Eye (tissue), 1 donor: Measurements from ENCODE around the gene FGF11.
"Not testable (repeated sequence)": the region's sequence is repeated elsewhere in the genome, so short reads cannot be mapped to it uniquely, and the experiment has no call there.

Experiments used
- DNase-seq: peaks from one replicate; pipeline ENCODE4 v3.0.0-alpha.2; 2015

The FGF11 gene

DNA sequence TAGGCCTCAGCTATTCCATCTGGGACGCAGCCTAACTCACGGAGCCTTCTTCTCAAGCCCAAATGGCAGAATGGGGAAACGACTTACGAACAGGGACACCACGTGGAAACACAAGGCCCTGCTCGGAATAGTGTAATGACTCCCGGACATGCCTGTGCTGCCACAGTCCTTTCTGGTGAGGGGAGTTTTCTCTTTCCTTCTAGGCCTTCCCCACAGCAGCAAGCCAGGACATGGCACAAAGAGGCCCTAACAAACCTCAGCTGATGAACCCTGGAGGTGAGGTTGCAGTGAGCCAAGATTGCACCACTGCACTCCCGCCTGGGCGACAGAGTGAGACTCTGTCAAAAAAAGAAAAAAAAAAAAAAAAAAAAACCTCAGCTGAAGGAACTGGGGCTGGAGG is 24.8 kb downstream of the FGF11 start:
- DNase-seq: no peak

GRCh38 chr17:7465597-7466275 is 26.4 kb downstream of the FGF11 start:
- DNase-seq: no peak

DNA sequence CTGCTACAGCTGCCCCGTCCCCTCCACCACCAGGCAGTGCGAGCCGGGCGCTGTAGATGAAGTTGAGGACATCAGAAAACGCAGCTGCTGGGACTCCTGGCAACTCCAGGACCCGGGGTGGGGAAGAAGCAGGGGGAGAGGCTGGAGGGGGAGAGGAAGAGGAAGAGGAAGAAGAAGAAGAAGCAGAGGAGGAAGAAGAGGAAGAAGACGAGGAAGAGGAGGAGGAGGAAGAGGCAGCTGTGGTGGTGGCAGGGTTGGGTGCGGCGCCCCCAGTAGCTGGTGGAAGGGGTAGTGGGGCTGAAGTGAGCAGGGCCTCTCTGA is 27.0 kb downstream of the FGF11 start:
- DNase-seq: no peak

- DNase-seq: no peak
These were observed 27.5 kb downstream of the FGF11 start for GRCh38 chr17:7466639-7467341.

DNA sequence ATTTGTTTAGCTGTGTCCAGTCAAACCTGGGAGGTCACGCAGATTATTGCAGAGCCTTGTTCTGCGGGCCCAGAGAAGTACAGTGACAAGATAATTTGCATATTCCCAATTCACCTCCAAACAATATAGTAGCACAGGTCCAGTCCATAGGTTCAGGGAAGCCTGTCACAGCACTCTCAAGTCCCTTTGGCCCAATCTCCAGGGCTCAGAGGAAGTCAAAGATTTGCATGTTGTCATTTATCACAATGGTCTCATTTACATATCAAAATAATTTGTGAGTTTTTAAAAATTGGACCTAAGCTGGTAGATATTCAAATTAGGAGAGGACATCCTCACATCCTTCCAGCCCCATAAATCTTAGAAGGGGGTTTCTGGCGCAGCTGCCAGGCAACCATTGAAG is 28.2 kb downstream of the FGF11 start:
- DNase-seq: no peak

DNA sequence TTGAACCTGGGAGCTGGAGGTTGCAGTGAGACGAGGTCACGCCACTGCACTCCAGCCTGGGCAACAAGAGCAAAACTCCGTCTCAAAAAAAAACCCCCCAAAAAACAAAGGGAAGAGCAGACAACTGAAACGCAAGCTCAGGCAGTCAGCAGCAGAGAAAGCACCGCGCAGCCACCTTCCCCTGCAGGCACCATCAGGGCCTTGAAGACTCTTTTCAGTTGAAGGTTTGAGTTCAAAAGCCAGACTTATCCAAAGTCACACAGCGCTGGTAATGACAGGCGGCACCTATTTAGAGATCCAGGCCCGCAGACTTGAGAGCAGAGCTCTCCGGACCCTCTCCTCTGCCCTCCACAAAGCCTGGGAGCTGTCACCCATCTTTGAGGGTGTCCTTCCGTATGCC is 29.0 kb downstream of the FGF11 start:
- DNase-seq: no peak

GRCh38 chr17:7468804-7469389 is 29.6 kb downstream of the FGF11 start:
- no peak for DNase-seq

DNA sequence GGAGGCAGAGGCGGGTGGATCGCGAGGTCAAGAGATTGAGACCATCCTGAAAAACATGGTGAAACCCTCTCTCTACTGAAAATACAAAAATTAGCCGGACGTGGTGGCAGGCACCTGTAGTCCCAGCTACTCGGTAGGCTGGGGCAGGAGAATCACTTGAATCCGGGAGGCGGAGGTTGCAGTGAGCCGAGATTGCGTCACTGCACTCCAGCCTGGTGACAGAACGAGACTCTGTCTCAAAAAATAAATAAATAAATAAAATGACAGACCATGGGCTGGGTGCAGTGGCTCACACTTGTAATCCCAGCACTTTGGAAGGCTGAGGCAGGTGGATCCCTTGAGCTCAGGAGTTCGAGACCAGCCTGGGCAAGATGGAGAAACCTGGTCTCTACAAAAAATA is 30.5 kb downstream of the FGF11 start:
- not testable (repeated sequence) for DNase-seq

DNA sequence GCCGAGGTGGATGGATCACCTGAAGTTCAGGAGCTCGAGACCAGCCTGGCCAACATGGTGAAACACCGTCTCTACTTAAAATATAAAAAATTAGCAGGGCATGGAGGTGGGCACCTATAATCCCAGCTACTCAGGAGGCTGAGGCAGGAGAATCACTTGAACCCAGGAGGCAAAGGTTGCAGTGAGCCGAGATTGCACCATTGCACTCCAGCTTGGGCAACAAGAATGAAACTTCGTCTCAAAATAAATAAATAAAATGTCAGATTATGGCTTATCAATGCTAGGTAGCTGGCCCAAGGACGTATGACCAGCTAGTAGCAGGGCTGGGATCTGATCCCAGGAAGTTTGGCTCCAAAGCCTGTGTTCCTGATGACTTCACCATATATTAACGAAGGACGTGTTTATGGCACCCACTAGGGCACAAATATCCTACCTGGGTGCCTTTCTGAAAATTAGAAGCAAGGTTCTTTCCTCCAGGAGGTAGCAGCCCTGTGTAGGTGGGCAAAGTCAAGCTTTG is 31.2 kb downstream of the FGF11 start:
- DNase-seq: not testable (repeated sequence)

DNA sequence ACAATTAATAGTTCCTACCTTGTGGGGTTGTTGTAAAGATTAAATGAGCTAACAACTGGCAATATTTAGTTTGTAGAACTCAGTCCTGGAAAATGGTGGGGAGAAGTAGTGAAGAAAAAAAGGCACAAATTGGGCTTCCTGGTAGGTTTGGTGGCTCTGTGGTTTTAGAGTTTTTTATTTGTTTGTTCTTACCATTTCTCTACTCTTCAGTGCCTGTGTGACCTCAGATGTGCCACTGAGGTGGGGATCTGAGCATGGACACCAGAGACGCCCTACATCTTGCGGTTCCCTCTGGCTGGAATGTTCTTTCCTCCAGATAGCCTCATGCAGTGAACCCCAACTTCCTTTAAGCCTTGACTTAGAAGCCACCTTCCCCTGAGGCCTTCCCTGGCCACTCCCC is 32.4 kb downstream of the FGF11 start:
- DNase-seq: no peak

DNA sequence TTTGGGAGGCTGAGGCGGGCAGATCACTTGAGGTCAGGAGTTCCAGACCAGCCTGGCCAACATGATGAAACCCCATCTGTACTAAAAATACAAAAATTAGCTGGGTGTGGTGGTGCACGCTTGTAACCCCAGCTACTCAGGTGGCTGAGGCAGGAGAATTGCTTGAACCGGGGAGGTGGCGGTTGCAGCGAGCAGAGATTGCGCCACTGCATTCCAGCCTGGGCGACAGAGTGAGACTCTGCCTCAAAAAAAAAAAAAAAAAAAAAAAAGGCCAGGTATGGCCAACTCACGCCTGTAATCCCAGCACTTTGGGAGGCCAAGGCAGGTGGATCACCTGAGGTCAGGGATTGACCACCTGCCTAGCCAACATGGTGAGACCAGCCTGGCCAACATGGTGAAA is 35.5 kb downstream of the FGF11 start:
- DNase-seq: not testable (repeated sequence)

DNA sequence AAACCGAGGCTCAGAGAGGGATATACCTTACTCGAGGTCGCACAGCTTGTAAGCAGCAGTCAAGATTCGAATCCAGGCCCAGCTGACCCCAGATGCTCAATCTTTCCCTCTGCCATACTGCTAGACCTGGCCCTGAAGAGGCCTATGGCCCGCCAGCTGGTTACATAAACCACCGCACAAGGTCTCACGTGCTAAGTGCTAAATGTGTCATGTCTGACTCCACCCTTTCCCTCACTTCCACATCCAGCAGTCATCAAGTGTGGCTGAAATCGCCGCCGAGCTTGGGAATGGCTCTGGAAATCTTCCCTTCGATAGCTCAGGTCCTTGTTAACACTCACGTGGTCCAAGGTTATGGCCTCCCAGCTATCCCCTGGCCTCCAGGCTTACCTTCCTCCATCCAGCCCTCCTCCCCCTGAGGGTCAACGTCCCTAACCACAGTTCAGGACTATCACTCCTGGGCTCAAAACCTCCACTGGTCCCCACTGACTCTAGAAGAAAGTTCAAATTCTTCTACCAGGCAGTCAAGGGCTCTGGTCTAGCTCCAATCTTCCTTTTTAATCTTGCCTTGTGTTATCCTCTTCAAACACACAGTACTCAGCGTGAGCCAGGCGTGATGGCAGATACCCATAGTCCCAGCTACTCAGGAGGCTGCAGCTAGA is 36.6 kb downstream of the FGF11 start:
- no peak for DNase-seq

DNA sequence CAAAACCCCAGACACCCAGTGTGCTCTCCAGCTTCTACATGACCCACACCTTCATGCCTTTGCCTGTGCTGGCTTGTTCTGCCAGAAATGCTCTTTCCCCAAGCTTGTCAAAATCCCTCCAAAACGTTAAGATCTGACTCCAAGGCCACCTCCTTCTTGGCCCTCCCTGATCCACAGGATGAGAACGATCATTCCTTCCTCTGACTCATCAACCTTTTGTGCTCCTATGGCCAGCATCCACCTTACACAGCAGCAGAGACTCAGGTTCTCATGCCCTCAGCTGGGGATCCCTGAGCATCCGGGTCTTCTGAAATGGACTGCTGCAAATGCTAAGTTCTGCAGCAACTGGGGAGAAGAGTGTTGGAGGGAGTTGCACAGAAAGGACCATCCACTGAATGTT is 37.2 kb downstream of the FGF11 start:
- DNase-seq: no peak

GRCh38 chr17:7476951-7477350 is 37.6 kb downstream of the FGF11 start:
- no peak for DNase-seq

DNA sequence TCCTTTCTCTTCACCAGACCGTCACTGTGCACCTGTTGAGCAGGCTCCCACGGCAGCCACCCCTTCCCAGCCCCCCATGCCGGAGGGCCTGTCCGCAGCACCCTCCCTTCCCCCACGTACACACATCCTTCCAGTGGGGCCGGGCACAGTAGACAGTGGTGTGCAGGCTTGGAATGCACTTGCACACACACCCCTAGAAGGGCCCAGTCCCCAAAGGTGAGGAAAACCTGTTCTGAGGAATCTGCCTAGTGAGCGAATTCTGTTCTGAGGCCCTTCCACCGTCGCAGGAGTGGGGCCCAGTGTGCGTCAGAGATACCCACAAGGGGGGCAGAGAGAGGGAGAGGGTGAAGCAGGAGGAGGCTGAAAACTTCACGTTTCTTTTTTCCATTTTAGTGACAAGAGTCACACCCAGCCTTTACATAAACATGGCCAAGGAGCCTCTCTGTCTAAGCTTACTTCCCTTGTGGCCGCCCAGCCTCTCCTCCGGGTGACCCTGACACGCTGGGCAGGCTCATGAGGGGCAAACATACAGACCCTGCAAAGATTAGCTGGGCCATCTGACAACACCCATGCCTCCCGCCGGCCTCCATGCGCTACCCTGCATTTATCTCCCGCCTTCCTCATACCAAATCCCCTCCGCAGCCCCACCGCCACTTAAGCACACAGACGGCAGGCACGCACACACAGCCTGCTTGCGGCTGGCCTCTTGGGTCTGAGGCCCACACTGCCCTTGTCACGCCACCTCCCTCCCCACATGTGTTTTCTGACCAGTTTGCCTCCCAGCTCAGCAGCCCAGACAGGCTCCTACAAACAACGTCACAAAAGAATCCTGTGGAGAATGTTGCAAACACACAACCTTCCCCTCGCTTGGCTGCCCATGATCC is 38.3 kb downstream of the FGF11 start:
- DNase-seq: peak; percentile 87

- peak; percentile 81 for DNase-seq
These were observed 39.2 kb downstream of the FGF11 start for GRCh38 chr17:7478276-7479212.

DNA sequence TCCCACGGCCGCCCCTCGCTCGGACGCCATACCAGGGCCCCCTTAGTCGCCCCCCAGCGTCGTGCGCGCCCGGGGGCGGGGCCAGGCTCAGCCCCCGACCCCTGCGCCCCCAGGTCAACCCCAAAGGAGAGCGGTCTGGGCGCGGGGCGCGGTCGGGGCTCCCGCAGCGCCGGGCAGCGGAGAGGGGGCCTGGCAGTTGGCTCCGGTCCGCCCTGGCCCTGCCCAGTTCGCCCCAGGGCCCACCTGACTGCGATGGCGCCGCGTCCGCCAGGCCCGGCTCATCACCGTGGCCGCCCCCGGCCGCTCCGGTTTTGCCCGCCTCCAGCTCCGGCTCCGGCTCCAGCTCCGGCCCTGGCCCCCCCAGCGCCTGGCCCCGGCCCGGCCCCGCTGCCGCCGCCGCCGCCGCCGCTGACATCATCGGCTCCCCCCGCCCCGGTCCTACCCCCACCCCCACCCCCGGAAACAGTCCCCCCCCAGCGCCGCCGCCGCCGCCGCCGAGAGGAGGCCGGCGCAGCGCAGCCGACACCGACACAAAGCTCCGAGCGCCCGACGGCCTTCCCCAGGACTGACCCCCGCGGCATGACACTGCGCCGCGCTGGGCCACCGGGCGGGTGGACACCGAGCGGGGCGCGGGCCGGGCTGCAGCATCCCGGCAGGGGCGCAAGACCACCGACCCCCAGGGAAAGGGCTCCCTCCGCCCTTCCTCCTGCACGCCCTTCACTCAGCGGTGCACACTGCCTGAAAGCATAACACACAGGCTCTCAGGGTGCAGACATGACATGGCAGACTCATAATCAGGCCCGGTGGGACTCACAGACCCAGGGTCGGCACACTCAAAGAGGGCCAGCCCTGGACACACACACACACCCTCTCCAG is 40.1 kb downstream of the FGF11 start, which contains the start of gene ZBTB4:
Gene ZBTB4 (minus strand): TSS at position 419 of the 876 bp plus-strand sequence. CDS start 12,830 bp downstream, outside the sequence.
- peak; percentile 86 for DNase-seq

DNA sequence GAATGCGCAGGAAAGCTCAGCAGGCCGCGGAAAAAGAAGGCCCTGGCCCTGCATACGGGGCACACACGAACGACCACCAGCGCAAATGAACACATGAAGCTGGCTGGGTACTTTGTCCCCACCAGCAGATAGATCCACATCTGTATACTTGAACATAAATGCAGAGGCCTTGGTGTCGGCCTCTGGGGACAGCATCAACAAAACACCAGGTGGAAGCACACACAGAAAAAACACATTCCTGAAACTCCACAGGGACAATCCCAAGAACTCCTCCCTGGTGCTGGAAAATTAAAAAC is 40.7 kb downstream of the FGF11 start:
- no peak for DNase-seq

DNA sequence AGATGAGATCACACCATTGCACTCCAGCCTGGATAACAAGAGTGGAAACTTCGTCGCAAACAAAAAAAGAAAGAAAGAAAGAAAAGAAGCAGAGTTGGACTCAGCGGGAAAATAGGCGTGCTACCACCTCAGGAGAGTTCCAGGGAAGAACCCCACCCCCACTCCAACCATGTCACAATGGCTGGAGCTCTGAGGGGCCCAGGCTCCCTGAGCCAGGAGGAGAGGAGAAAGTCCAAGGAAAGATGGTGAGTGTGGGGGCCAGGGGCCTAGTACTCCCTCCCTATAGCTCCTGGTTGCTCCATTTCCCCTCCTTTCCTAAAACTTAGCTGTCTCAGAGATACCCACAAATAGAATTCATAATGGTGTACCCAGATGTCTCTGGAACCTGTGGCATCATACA is 42.0 kb downstream of the FGF11 start, which contains the start of gene SLC35G6:
Gene SLC35G6 (plus strand): TSS at position 172 of the 400 bp plus-strand sequence. CDS start 71 bp downstream, at position 243.
- not testable (repeated sequence) for DNase-seq
